Tibial nerve (tissue), 4 donors: Measurements from ENCODE around the gene EVA1C. TPM values are rescaled to one million over a fixed set of nuclear protein-coding genes. Genes with fewer than 3 reads are reported as not detected.
A peak's percentile ranks its signal among the peaks of the same experiment; 100 is the strongest.

Experiments used
- DNase-seq, 2 donors: peaks; one replicate each; pipeline ENCODE4 v3.0.0-alpha.2; 2019; ENCODE audit warnings: low spot score in 2 of 2
- H3K27ac ChIP-seq, 4 donors: fragments of 200-600 bp; sonication (generic) in 3 of 4; one replicate each; pipeline ENCODE4 v1.5.1; 2017 to 2019; ENCODE audit warnings: mild to moderate bottlenecking in 1 of 4
- H3K27me3 ChIP-seq, 2 donors: fragments of 200-600 bp; sonication (generic) in 1 of 2; one replicate each; pipeline versions ENCODE4 v1.5.1 to v1.6.0; 2017 to 2019
- H3K36me3 ChIP-seq, 3 donors: fragments of 200-600 bp; sonication (generic); one replicate each; pipeline ENCODE4 v1.5.1; 2018 to 2019
- H3K4me1 ChIP-seq, 4 donors: fragments of 200-600 bp; sonication (generic) in 3 of 4; one replicate each; pipeline ENCODE4 v1.5.1; 2017 to 2019
- H3K4me3 ChIP-seq, 4 donors: fragments of 200-600 bp; sonication (generic) in 3 of 4; one replicate each; pipeline ENCODE4 v1.5.1; 2017 to 2019; ENCODE audit warnings: mild to moderate bottlenecking in 1 of 4, moderate library complexity in 1 of 4
- H3K9me3 ChIP-seq, 4 donors: fragments of 200-600 bp; sonication (generic) in 3 of 4; one replicate each; pipeline ENCODE4 v1.5.1; 2017 to 2019
- EP300 ChIP-seq, 2 donors: sonication (generic); formaldehyde crosslinking; IDR thresholded peaks; one replicate each; pipeline ENCODE4 v1.6.1; 2017; ENCODE audit warnings: antibody characterized with exemption in 2 of 2, mild to moderate bottlenecking in 1 of 2
- POLR2A ChIP-seq, 2 donors: fragments of 450-650 bp; IDR thresholded peaks; one replicate each; pipeline ENCODE4 v1.6.1; 2017; ENCODE audit warnings: antibody characterized with exemption in 2 of 2, mild to moderate bottlenecking in 2 of 2, moderate library complexity in 2 of 2
- WGBS, 2 donors: methylation state at CpG; one replicate each; pipeline ENCODE4 v1.1.5; 2018; 5-methylcytosine and 5-hydroxymethylcytosine counted together
- total RNA-seq, 4 donors: library from RNA; depleted of rRNA; stranded (reverse); fragments of >200 nt; gene quantifications; one replicate each; pipeline ENCODE4 v1.1.0, GENCODE V29; 2016
- TF ChIP-seq, protein P1 (sequence below), 5 experiments: fragments of 200-600 bp in 3 of 5; fragments of 450-650 bp in 2 of 5; sonication (generic) in 3 of 5; IDR thresholded peaks; one replicate each; pipeline ENCODE4 v1.5.1; 2016 to 2019; ENCODE audit warnings: antibody characterized with exemption in 5 of 5, mild to moderate bottlenecking in 3 of 5, moderate library complexity in 2 of 5

The EVA1C gene
- total RNA-seq, 4 donors from 2014 or later: 72.6 to 85.9 (median 75.6) TPM

- H3K36me3 ChIP-seq: peaks cover 0 to 71% (median 7%) of the 10 kb centered on the region in 3 donors
- 50 to 76% methylated on average over 7 of the region's 7 CpGs for WGBS, 2 donors
- peak overlapping the region in 2 of 4 donors; percentile 40 to 68 for H3K27ac ChIP-seq
- peaks cover 0 to 12% (median 0%) of the 10 kb centered on the region in 4 donors for H3K4me1 ChIP-seq
- no peak overlapping the region for H3K4me3 ChIP-seq
- H3K9me3 ChIP-seq: no peaks in the 10 kb centered on the region
- no peaks in the 10 kb centered on the region for H3K27me3 ChIP-seq
- TF ChIP-seq EP300 (IDR thresholded peaks at IDR 0.05) (no peak), POLR2A (IDR thresholded peaks at IDR 0.05) (no peak)
- TF ChIP-seq, protein P1, sequence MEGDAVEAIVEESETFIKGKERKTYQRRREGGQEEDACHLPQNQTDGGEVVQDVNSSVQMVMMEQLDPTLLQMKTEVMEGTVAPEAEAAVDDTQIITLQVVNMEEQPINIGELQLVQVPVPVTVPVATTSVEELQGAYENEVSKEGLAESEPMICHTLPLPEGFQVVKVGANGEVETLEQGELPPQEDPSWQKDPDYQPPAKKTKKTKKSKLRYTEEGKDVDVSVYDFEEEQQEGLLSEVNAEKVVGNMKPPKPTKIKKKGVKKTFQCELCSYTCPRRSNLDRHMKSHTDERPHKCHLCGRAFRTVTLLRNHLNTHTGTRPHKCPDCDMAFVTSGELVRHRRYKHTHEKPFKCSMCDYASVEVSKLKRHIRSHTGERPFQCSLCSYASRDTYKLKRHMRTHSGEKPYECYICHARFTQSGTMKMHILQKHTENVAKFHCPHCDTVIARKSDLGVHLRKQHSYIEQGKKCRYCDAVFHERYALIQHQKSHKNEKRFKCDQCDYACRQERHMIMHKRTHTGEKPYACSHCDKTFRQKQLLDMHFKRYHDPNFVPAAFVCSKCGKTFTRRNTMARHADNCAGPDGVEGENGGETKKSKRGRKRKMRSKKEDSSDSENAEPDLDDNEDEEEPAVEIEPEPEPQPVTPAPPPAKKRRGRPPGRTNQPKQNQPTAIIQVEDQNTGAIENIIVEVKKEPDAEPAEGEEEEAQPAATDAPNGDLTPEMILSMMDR (IDR thresholded peaks at IDR 0.05): no peak
- DNase-seq: no peak
Observed at GRCh38 chr21:32377991-32378390, 34.5 kb upstream of the EVA1C start.

DNA sequence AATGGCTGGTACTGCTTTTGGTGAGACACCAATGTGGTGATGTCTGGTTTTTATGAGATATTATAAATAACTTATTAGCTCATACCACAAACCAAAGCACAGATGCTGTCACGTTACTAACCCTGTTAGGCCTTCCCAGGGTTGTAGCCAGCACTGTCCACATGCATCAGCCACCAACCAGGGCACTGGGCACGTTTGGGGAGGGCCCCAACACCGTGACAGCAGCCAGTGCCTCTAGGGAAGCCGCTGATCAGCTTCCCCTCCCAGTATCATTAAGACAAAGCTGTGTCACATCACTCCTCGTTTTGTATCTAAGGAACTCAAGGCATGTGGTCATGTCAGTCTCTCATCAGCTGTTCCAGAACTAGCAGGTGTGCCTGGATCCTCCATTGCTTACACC, 33.5 kb upstream of the EVA1C start:
- Histone ChIP-seq H3K9me3 (no peaks in the 10 kb centered on the region), H3K27me3 (no peaks in the 10 kb centered on the region), H3K27ac (peak overlapping the region in 2 of 4 donors; percentile 40 to 68), H3K36me3 (peaks cover 0 to 80% (median 8%) of the 10 kb centered on the region in 3 donors), H3K4me3 (no peak overlapping the region), H3K4me1 (peaks cover 0 to 9% (median 0%) of the 10 kb centered on the region in 4 donors)
- 73 to 78% methylated on average over 5 of the region's 5 CpGs for WGBS, 2 donors
- no peak for DNase-seq
- TF ChIP-seq EP300 (IDR thresholded peaks at IDR 0.05) (no peak), POLR2A (IDR thresholded peaks at IDR 0.05) (no peak)
- TF ChIP-seq, protein P1 (IDR thresholded peaks at IDR 0.05): no peak

DNA sequence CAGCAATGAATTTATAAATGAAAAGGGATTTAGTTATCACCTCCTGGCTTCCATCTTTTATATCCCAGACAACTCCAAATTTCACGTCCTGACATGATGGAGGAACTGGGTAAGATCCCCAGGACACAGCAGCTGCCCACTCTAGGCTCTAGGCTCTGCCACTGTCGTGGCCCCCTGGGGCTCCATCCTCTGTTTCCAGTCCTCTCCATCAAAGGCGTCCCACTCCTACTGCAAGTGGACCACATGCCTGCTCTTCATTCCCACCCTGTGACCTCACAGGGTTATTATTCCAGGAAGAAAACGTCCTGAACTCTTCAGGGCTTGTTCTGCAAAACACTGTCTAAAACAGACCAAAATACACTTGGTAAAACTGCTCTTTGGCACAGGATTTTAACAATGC, 31.6 kb upstream of the EVA1C start:
- TF ChIP-seq, protein P1 (IDR thresholded peaks at IDR 0.05): no peak
- TF ChIP-seq EP300 (IDR thresholded peaks at IDR 0.05): peak in 1 of 2 donors; percentile 27
- no peak for TF ChIP-seq POLR2A (IDR thresholded peaks at IDR 0.05)
- peak overlapping the region in 1 of 4 donors; percentile 51 for H3K27ac ChIP-seq
- WGBS, 2 donors: 63 to 69% methylated on average over 4 of the region's 4 CpGs
- peaks cover 0 to 71% (median 8%) of the 10 kb centered on the region in 3 donors for H3K36me3 ChIP-seq
- H3K9me3 ChIP-seq: no peaks in the 10 kb centered on the region
- DNase-seq: no peak
- peaks cover 0 to 9% (median 0%) of the 10 kb centered on the region in 4 donors for H3K4me1 ChIP-seq
- no peak overlapping the region for H3K4me3 ChIP-seq
- H3K27me3 ChIP-seq: no peaks in the 10 kb centered on the region

GRCh38 chr21:32381571-32381970, 30.9 kb upstream of the EVA1C start:
- no peaks in the 10 kb centered on the region for H3K27me3 ChIP-seq
- TF ChIP-seq EP300 (IDR thresholded peaks at IDR 0.05): no peak
- no peak for TF ChIP-seq POLR2A (IDR thresholded peaks at IDR 0.05)
- TF ChIP-seq, protein P1 (IDR thresholded peaks at IDR 0.05): no peak
- peaks cover 0 to 14% (median 0%) of the 10 kb centered on the region in 4 donors for H3K4me1 ChIP-seq
- peak overlapping the region in 1 of 4 donors; percentile 39 for H3K27ac ChIP-seq
- H3K36me3 ChIP-seq: peaks cover 0 to 71% (median 8%) of the 10 kb centered on the region in 3 donors
- no peak overlapping the region for H3K4me3 ChIP-seq
- no peaks in the 10 kb centered on the region for H3K9me3 ChIP-seq
- DNase-seq: no peak
- WGBS, 2 donors: 85% methylated on average over 6 of the region's 6 CpGs

GRCh38 chr21:32382108-32382644, 30.3 kb upstream of the EVA1C start:
- H3K4me1 ChIP-seq: peaks cover 0 to 16% (median 0%) of the 10 kb centered on the region in 4 donors

More at GRCh38 chr21:32382108-32382644, 30.3 kb upstream of the EVA1C start:
- TF ChIP-seq POLR2A (IDR thresholded peaks at IDR 0.05): no peak
- TF ChIP-seq, protein P1 (IDR thresholded peaks at IDR 0.05): no peak
- TF ChIP-seq EP300 (IDR thresholded peaks at IDR 0.05): no peak
- peaks cover 0 to 70% (median 8%) of the 10 kb centered on the region in 3 donors for H3K36me3 ChIP-seq
- 75 to 78% methylated on average over 10 of the region's 10 CpGs for WGBS, 2 donors
- DNase-seq: no peak
- H3K4me3 ChIP-seq: no peak overlapping the region
- H3K27me3 ChIP-seq: no peaks in the 10 kb centered on the region
- H3K27ac ChIP-seq: peak overlapping the region in 1 of 4 donors; percentile 39
- no peaks in the 10 kb centered on the region for H3K9me3 ChIP-seq
